Measurements from ENCODE around the gene IL2RG.

The IL2RG gene

GRCh38 chrX:71107762-71108360 lies 3.5 kb downstream of the IL2RG start:
- DNase-seq, result no peak

GRCh38 chrX:71107245-71107644 lies 4.1 kb downstream of the IL2RG start:
- no peak for DNase-seq

- no peak for DNase-seq
Observed at GRCh38 chrX:71106427-71106826, 5.0 kb downstream of the IL2RG start, which contains the start of gene CXorf65. Gene CXorf65, minus strand, starts transcription at chrX:71106740. Its CDS starts 184 bp downstream, at chrX:71106556.

- DNase-seq, result no peak
Observed at GRCh38 chrX:71105628-71106027, 5.7 kb downstream of the IL2RG start.

GRCh38 chrX:71103110-71103983 lies 8.0 kb downstream of the IL2RG start:
- DNase-seq, result no peak

GRCh38 chrX:71102292-71102691 lies 9.1 kb downstream of the IL2RG start:
- no peak for DNase-seq

GRCh38 chrX:71100581-71101505 lies 10.5 kb downstream of the IL2RG start:
- DNase-seq, result no peak

GRCh38 chrX:71099736-71100135 lies 11.6 kb downstream of the IL2RG start:
- DNase-seq, result no peak

- no peak for DNase-seq
Observed at GRCh38 chrX:71098951-71099506, 12.3 kb downstream of the IL2RG start.

GRCh38 chrX:71098302-71098701 lies 13.1 kb downstream of the IL2RG start:
- DNase-seq, result peak; percentile 43

- no peak for DNase-seq
Observed at GRCh38 chrX:71096760-71097032, 14.7 kb downstream of the IL2RG start.

GRCh38 chrX:71095981-71096759 lies 15.2 kb downstream of the IL2RG start:
- DNase-seq, result no peak

- peak; percentile 83 for DNase-seq
Observed at GRCh38 chrX:71095555-71095980, 15.8 kb downstream of the IL2RG start, which contains the start of gene FOXO4. Gene FOXO4, plus strand, starts transcription at chrX:71095851. Its CDS starts 678 bp downstream, at chrX:71096529.

- no peak for DNase-seq
Observed at GRCh38 chrX:71095033-71095432, 16.3 kb downstream of the IL2RG start.

GRCh38 chrX:71091263-71091662 lies 20.1 kb downstream of the IL2RG start:
- DNase-seq, result no peak

- no peak for DNase-seq
Observed at GRCh38 chrX:71085900-71086299, 25.5 kb downstream of the IL2RG start.

- no peak for DNase-seq
Observed at GRCh38 chrX:71082822-71083221, 28.6 kb downstream of the IL2RG start.

GRCh38 chrX:71082124-71082647 lies 29.2 kb downstream of the IL2RG start:
- no peak for DNase-seq

GRCh38 chrX:71081330-71082123 lies 29.9 kb downstream of the IL2RG start:
- DNase-seq, result peak; percentile 19

- no peak for DNase-seq
Observed at GRCh38 chrX:71070531-71070930, 40.8 kb downstream of the IL2RG start.
